Inflammatory macrophage treated with lipopolysaccharide for 1 hour (primary cell): ENCODE data around the gene MFN2.
A peak's percentile ranks its signal among the peaks of the same experiment; 100 is the strongest.
"Not testable (repeated sequence)": the region's sequence is repeated elsewhere in the genome, so short reads cannot be mapped to it uniquely, and the experiment has no call there.

Experiments used
- DNase-seq, 2 donors: peaks; one replicate each; pipeline ENCODE4 v3.0.0-alpha.2; 2020 to 2022

MFN2 gene

DNA sequence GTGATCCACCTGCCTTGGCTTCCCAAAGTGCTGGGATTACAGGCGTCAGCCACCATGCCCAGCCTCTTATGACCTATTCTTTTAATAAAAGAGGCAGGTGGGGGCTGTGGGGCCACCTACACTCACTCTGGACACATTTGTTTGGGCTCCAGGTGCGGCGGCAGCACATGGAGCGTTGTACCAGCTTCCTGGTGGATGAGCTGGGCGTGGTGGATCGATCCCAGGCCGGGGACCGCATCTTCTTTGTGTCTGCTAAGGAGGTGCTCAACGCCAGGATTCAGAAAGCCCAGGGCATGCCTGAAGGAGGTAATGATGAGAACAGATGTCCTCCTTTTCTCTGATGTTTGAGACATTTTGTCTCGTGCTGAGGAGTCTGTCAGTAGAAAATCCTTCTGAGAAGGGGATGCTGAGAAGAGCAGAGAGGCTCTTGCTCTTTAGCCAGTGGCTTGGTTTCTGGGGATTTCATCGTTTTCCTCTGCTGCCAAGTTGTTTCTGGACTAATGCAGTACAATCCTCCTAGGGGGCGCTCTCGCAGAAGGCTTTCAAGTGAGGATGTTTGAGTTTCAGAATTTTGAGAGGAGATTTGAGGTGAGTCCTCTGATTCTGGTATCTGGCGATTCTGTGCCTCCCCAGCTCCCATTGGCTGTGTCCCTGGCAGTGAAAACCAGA, 21.1 kb downstream of the MFN2 start:
- DNase-seq = peak in 1 of 2 donors; percentile 47

- DNase-seq = no peak
Observed at GRCh38 chr1:12001996-12002493, 21.8 kb downstream of the MFN2 start.

DNA sequence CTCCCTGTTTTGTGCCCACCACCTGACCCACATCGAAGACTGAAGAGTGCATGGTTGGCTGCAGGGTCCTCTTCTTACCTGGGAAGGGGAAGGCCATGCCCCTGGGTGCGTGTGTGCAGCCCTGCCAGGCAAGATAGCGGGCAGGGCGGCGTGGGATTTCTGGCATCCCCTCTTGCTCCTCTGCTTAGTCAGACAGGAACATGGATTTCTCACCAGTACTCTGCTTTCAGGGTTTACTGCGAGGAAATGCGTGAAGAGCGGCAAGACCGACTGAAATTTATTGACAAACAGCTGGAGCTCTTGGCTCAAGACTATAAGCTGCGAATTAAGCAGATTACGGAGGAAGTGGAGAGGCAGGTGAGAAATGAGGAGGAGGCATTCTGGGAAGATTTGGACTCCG, 23.5 kb downstream of the MFN2 start:
- no peak for DNase-seq

GRCh38 chr1:12005488-12006166, 25.4 kb downstream of the MFN2 start:
- DNase-seq = no peak

DNA sequence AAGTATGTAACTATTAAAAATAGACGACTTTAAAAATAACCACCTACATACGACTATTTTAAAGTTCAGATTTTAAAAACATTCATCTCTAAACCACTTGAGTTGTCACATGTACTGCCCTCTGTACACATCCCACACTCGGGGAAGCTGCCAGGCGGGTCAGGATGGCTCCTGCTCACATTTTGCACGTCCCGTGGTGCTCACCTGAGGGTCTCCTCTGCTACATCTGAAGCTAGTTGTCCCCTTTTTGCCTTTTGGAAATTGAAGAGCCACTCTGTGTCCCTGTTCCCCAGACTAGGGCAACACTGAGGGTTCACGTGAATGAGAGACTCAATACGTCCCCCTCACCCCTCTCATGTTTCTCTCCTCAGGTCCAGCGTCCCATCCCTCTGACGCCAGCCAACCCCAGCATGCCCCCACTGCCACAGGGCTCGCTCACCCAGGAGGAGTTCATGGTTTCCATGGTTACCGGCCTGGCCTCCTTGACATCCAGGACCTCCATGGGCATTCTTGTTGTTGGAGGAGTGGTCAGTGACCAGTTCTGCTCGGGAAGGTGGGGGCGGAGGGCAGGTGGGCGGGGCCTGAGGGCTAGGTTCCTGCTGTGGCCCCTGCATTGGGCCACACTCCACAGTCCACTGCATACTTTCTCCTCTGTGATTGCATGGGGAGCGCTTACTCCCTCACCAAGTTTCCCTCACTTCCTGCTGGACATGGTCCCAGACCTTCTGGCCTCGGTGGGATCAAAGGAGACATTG, 26.1 kb downstream of the MFN2 start:
- DNase-seq = no peak

- DNase-seq = no peak
Observed at GRCh38 chr1:12007204-12007603, 27.0 kb downstream of the MFN2 start.

- not testable (repeated sequence) for DNase-seq
Observed at GRCh38 chr1:12008355-12008754, 28.1 kb downstream of the MFN2 start.

- DNase-seq = no peak
Observed at GRCh38 chr1:12009318-12009947, 29.2 kb downstream of the MFN2 start.

- no peak for DNase-seq
Observed at GRCh38 chr1:12010746-12011570, 30.7 kb downstream of the MFN2 start.

DNA sequence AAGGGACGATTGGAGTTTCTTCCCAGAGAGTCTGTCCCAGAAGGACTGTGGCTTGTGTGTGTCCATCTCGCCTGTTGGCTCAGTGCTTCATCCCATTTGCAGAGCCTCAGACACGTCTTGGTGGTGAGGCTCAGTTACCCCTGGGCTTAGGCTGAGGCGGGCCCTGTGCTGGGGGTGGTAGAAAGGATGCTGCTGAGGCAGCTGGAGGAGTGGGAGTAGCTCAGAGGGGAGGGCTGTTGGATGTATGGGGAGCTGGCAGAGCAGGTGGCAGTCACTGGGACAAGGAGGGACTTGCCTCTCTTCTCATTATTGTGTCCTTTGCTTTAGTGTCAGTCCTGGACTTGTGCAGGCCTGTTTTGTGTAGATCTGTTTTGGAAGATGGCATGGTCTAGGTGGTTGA, 31.8 kb downstream of the MFN2 start:
- no peak for DNase-seq

DNA sequence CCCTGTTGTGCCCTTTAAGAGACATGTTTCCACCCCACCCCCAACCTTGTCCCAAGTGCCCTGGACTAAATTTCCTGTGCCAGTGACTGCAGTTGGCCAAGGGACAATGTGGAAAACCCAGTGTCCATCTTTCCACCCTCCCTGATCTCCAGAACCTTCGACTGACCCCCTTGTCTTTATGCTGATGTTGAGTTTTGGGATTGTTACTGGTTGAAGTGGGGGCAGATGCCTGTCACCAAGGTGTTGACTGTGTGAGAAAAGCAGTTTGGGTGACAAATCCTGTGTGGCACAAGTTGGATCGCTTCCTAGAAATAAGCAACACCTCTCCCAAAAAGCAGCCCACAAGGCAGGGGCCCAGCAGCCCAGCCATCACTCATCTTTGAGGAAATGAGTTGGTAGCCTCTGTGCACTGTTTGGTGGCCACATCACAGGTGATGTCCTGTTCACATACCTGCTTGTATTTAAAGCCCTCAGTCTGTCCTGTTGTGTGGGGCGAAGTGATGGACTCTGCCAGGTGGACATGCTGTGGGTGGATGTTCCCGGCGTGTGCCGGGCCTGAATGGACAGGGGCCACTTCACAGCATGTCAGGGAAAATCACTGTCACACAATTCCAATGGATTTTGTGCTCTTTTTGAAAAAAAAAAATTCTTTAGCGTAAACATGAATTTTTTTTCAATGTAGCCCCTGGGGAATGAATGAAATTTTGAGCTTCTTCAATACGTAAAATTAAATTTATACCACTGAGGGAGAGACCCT, 32.5 kb downstream of the MFN2 start:
- no peak for DNase-seq

- DNase-seq = no peak
Observed at GRCh38 chr1:12014141-12014991, 34.1 kb downstream of the MFN2 start.

- no peak for DNase-seq
Observed at GRCh38 chr1:12015001-12015491, 34.8 kb downstream of the MFN2 start.

DNA sequence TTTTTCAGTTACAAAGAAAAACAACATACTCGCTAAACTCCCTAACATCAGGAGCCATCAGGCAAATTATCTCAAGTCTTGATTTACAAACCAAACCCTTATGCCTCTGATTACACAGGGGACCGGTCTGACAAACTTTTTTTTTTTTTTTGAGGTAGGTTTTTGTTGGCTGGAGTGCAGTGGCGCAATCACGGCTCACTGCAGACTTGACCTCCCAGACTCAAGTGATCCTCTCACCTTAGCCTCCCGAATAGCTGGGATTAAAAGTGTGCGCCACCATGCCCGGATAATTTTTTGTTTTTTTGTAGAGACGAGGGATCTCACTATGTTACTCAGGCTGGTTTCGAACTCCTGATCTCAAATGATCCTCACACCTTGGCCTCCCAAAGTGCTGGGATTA, 35.3 kb downstream of the MFN2 start:
- no peak for DNase-seq

DNA sequence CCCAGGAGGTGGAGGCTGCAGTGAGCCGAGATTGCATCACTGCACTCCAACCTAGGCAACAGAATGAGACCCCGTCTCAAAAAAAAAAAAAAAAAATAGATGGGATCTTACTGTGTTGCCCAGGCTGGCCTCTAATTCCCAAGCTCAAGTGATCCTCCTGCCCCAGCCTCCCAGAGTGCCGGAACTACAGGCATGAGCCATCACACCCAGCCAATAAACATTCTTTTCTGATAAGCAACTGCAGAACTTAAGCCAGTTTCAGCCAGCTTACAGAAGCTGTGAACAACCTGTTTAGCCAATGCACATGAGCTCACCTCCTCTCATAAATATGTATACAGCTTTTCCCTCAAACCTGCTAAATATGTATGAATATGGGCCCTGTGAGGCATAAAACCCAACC, 35.9 kb downstream of the MFN2 start:
- DNase-seq = no peak

DNA sequence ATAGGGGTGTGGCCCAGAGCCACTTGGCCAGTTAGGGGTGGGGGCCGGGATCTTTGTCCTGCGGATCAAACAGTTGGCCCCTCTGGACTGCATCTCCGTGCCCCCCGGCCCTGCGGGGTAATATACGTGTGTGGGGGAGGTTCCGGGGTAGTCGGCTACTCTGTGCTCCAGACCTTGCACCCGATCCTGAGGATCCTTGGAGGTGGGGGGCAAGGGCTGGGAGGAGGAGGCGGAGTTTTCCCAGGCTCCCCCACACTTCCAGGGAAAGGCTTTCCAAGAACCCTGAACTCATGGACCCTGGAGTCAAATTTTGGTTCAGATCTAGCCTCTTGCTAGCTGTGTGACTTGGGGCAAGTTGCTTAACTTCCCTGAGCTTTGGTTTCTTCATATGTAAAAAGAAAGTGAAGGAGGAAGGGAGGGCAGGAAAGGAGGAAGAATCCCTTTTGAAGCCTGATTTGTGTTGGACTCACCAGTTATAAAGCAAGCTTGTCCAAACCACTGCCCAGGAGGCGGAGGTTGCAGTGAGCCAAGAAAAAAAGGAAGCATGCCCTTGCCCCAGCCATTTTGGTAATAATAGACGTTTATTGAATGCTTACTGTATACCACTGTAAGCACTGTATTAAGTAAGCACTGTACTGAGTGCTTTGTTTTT, 39.7 kb downstream of the MFN2 start:
- peak; percentile 71 to 79 for DNase-seq

- no peak for DNase-seq
Observed at GRCh38 chr1:12021616-12022015, 41.4 kb downstream of the MFN2 start.

- DNase-seq = no peak
Observed at GRCh38 chr1:12022036-12022435, 41.8 kb downstream of the MFN2 start.

DNA sequence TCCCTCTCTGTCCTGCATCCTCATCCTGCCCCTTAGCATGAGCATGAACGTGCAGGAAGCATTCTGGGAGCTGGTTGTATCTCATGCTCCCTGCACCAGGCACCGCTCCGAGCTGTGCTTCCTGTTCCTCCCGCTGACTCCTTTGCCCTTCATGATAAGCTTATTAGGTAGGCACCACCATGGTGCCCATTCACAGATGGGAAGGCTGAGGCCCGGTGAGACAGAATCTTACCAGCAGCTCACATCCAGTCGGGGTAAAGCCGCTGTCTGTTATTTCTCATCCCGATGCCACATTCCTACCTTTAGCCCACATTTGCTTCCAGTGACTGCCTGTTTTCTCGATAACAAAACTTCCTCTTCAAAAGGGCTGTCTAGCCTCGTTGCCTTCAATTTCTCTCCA, 46.3 kb downstream of the MFN2 start:
- DNase-seq = no peak

DNA sequence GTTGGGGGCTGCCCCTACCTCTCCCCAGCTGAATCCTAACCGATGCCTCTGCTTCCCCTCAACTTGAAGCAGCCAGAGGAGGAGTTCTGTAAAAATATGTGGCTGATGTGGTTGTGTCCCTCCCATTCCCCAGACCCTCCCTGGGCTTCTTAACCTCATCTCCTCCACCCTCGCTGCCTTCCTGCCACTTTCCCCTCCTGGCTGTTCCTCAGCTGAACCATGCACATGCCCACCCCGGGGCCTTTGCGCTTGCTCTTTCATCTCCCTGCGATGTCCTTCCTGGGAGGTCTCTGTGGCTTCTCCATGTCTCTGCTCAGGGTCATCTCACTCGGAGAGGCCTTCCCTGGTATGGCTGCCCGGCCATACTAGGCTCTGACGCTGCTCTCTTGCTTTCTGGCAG, 48.0 kb downstream of the MFN2 start:
- DNase-seq = no peak
